Natural killer cell (primary cell): ENCODE results near the gene SIRT5. TPM values are rescaled to one million over a fixed set of nuclear protein-coding genes. Genes with fewer than 3 reads are reported as not detected.

ENCODE experiments used
- ATAC-seq, 3 donors: fragments of 150-1000 bp in 2 of 3; fragments of 200-7000 bp in 1 of 3; cut with Tn5 transposase; 1 replicate in 1 of 3; 2 replicates in 2 of 3; pipeline ENCODE4 v1.10.0; 2021; ENCODE audit warnings: mild to moderate bottlenecking in 2 of 3, moderate library complexity in 2 of 3
- DNase-seq, 2 donors: peaks; one replicate each; pipeline versions ENCODE4 v3.0.0 to v3.0.0-alpha.2; 2013 to 2021; ENCODE audit warnings: mixed read lengths in 1 of 2
- H3K27ac ChIP-seq: one replicate; pipeline ENCODE4 v1.5.1; 2013; ENCODE audit warnings: mild to moderate bottlenecking, low read length
- H3K27me3 ChIP-seq: one replicate; pipeline ENCODE4 v1.6.1; 2013; ENCODE audit warnings: low read length; ENCODE audit not compliant: control insufficient read depth, insufficient read depth
- H3K36me3 ChIP-seq: one replicate; pipeline ENCODE4 v1.6.1; 2013; ENCODE audit warnings: low read length; ENCODE audit not compliant: control insufficient read depth, insufficient read depth
- H3K4me1 ChIP-seq: one replicate; pipeline ENCODE4 v1.6.1; 2013; ENCODE audit warnings: low read length; ENCODE audit not compliant: control insufficient read depth, insufficient read depth
- H3K4me3 ChIP-seq: one replicate; pipeline ENCODE4 v1.5.1; 2013; ENCODE audit warnings: low read length
- H3K9me3 ChIP-seq: one replicate; pipeline ENCODE4 v1.6.1; 2013; ENCODE audit warnings: low read length; ENCODE audit not compliant: control insufficient read depth, insufficient read depth
- H3K27ac Mint-ChIP-seq, 2 donors: one replicate each; pipeline ENCODE4 v1.8.0; 2022; ENCODE audit warnings: mild to moderate bottlenecking in 2 of 2, mixed read lengths in 2 of 2, moderate library complexity in 1 of 2
- H3K27me3 Mint-ChIP-seq, 2 donors: one replicate each; pipeline ENCODE4 v1.8.0; 2022; ENCODE audit warnings: low read depth in 2 of 2, mixed read lengths in 2 of 2
- H3K36me3 Mint-ChIP-seq: one replicate; pipeline ENCODE4 v1.8.0; 2022; ENCODE audit warnings: mixed read lengths
- H3K4me1 Mint-ChIP-seq, 2 donors: one replicate each; pipeline ENCODE4 v1.8.0; 2022; ENCODE audit warnings: mixed read lengths in 2 of 2
- H3K4me3 Mint-ChIP-seq: one replicate; pipeline ENCODE4 v1.8.0; 2022; ENCODE audit warnings: mild to moderate bottlenecking, moderate library complexity, mixed read lengths
- H3K9me3 Mint-ChIP-seq, 2 donors: one replicate each; pipeline ENCODE4 v1.8.0; 2022; ENCODE audit warnings: mixed read lengths in 2 of 2
- CTCF ChIP-seq: fragments of 200-600 bp; IDR thresholded peaks from one replicate; pipeline ENCODE4 v1.8.0; 2022; ENCODE audit warnings: antibody characterized with exemption
- WGBS: methylation state at CpG from one replicate; pipeline ENCODE4 v1.1.7; 2013; ENCODE audit warnings: missing lambda C conversion rate; ENCODE audit not compliant: insufficient coverage; 5-methylcytosine and 5-hydroxymethylcytosine counted together
- intact Hi-C: fragments of 100-400 bp; cut with micrococcal nuclease; formaldehyde crosslinking; loops from one replicate; pipeline ENCODE4 v1.14.2; 2022
- total RNA-seq, 4 donors: library from RNA; stranded (reverse); fragments of 120-200 nt in 1 of 4; gene quantifications; one replicate each; pipeline versions ENCODE4 v1.2.3 to v1.2.4, GENCODE V29; 2013 to 2022

The SIRT5 gene
- total RNA-seq, 3 donors from 2014 or later (not counting 1 experiment from before 2014, with no cell fraction given), result 8.8 to 13.9 (median 12.2) TPM

GRCh38 chr6:13575377-13575775 is 975 bp downstream of the SIRT5 start:
- no peak for DNase-seq
- peak in 1 of 3 donors; percentile 38 for ATAC-seq
- H3K36me3 Mint-ChIP-seq, result no peaks in the 10 kb centered on the region
- peaks cover 16 to 25% of the 10 kb centered on the region in 2 donors for H3K4me1 Mint-ChIP-seq
- TF ChIP-seq CTCF, result peak; percentile 85
- H3K4me1 ChIP-seq, result peaks cover 11% of the 10 kb centered on the region
- H3K27me3 Mint-ChIP-seq, result no peaks in the 10 kb centered on the region
- no peaks in the 10 kb centered on the region for H3K27me3 ChIP-seq
- peaks cover 4% of the 10 kb centered on the region for H3K36me3 ChIP-seq
- peak overlapping the region; percentile 87 for H3K27ac ChIP-seq
- WGBS, result 0% methylated on average over 1 of the region's 3 CpGs
- H3K4me3 Mint-ChIP-seq, result peak overlapping the region; percentile 96
- no peaks in the 10 kb centered on the region for H3K9me3 ChIP-seq
- intact Hi-C loops, result loop anchor here (1.0 to 10.0 kb wide), 3 partner anchors 189 to 247 kb away; partner anchors contain the start of gene TBC1D7
- peak overlapping the region; percentile 83 for H3K4me3 ChIP-seq
- peak overlapping the region; percentile 92 to 96 for H3K27ac Mint-ChIP-seq
- H3K9me3 Mint-ChIP-seq, result no peaks in the 10 kb centered on the region

- H3K4me3 Mint-ChIP-seq, result peak overlapping the region; percentile 76
- no peaks in the 10 kb centered on the region for H3K9me3 ChIP-seq
- no peak overlapping the region for H3K4me3 ChIP-seq
- H3K4me1 ChIP-seq, result peaks cover 11% of the 10 kb centered on the region
- no peaks in the 10 kb centered on the region for H3K36me3 Mint-ChIP-seq
- no peaks in the 10 kb centered on the region for H3K27me3 Mint-ChIP-seq
- DNase-seq (no peak), ATAC-seq (no peak)
- TF ChIP-seq CTCF, result no peak
- WGBS, result 88% methylated on average over 2 of the region's 3 CpGs
- intact Hi-C loops, result loop anchor here (10.0 kb wide), 1 partner anchor 189 kb away; no protein-coding TSS in a partner anchor
- no peaks in the 10 kb centered on the region for H3K9me3 Mint-ChIP-seq
- no peaks in the 10 kb centered on the region for H3K27me3 ChIP-seq
- H3K4me1 Mint-ChIP-seq, result peaks cover 16 to 25% of the 10 kb centered on the region in 2 donors
- no peak overlapping the region for H3K27ac ChIP-seq
- peaks cover 4% of the 10 kb centered on the region for H3K36me3 ChIP-seq
- H3K27ac Mint-ChIP-seq, result peak overlapping the region; percentile 92 to 96
Observed at GRCh38 chr6:13576017-13576416, 1.6 kb downstream of the SIRT5 start.

GRCh38 chr6:13577926-13578325 is 3.5 kb downstream of the SIRT5 start:
- Histone ChIP-seq H3K4me1 (peaks cover 11% of the 10 kb centered on the region), H3K9me3 (no peaks in the 10 kb centered on the region), H3K36me3 (peaks cover 4% of the 10 kb centered on the region), H3K4me3 (no peak overlapping the region), H3K27me3 (no peaks in the 10 kb centered on the region), H3K27ac (no peak overlapping the region)
- ATAC-seq, result no peak
- no peak for TF ChIP-seq CTCF
- intact Hi-C loops, result loop anchor here (10.0 kb wide), 1 partner anchor 187 kb away; no protein-coding TSS in a partner anchor
- H3K9me3 Mint-ChIP-seq, result no peaks in the 10 kb centered on the region
- H3K27me3 Mint-ChIP-seq, result no peaks in the 10 kb centered on the region
- H3K4me3 Mint-ChIP-seq, result no peak overlapping the region
- H3K27ac Mint-ChIP-seq, result no peak overlapping the region
- H3K36me3 Mint-ChIP-seq, result no peaks in the 10 kb centered on the region
- peaks cover 20 to 25% of the 10 kb centered on the region in 2 donors for H3K4me1 Mint-ChIP-seq
- DNase-seq, result no peak
- WGBS, result 100% methylated on average over 3 of the region's 3 CpGs

GRCh38 chr6:13579911-13580310 is 5.5 kb downstream of the SIRT5 start:
- H3K9me3 Mint-ChIP-seq, result no peaks in the 10 kb centered on the region
- no peak for ATAC-seq

More at GRCh38 chr6:13579911-13580310, 5.5 kb downstream of the SIRT5 start:
- peaks cover 11% of the 10 kb centered on the region for H3K4me1 ChIP-seq
- no peak for DNase-seq
- no peak overlapping the region for H3K27ac ChIP-seq
- no peak overlapping the region for H3K4me3 ChIP-seq
- Mint-ChIP-seq H3K27me3 (no peaks in the 10 kb centered on the region), H3K27ac (no peak overlapping the region), H3K4me1 (peaks cover 22 to 25% of the 10 kb centered on the region in 2 donors), H3K36me3 (no peaks in the 10 kb centered on the region), H3K4me3 (no peak overlapping the region)
- TF ChIP-seq CTCF, result no peak
- no CpG with 5 or more reads among the region's 1 CpG for WGBS
- no peaks in the 10 kb centered on the region for H3K9me3 ChIP-seq
- peaks cover 9% of the 10 kb centered on the region for H3K36me3 ChIP-seq
- H3K27me3 ChIP-seq, result no peaks in the 10 kb centered on the region
- intact Hi-C loops, result loop anchor here (10.0 kb wide), 1 partner anchor 185 kb away; no protein-coding TSS in a partner anchor
